ENCODE measurements around the gene MT3.

DNA sequence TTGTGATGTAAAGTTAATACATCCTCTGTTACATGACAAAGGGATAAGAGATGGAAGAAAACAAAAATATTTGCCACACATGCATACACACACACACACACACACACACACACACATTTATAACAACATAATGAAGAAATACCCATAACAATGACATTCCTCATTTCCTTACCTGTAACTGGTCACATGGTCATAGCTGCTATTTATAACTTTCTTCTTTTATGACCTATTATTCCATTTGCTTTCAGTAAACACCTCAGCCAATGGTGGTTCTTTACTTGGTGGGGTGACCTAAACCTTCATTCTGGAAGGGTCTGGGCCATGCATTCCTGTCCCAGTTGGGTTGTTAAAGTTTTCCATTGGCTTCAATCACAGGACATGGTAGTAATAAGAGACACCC lies 24.4 kb downstream of the MT3 start:
- TF ChIP-seq, protein P1, sequence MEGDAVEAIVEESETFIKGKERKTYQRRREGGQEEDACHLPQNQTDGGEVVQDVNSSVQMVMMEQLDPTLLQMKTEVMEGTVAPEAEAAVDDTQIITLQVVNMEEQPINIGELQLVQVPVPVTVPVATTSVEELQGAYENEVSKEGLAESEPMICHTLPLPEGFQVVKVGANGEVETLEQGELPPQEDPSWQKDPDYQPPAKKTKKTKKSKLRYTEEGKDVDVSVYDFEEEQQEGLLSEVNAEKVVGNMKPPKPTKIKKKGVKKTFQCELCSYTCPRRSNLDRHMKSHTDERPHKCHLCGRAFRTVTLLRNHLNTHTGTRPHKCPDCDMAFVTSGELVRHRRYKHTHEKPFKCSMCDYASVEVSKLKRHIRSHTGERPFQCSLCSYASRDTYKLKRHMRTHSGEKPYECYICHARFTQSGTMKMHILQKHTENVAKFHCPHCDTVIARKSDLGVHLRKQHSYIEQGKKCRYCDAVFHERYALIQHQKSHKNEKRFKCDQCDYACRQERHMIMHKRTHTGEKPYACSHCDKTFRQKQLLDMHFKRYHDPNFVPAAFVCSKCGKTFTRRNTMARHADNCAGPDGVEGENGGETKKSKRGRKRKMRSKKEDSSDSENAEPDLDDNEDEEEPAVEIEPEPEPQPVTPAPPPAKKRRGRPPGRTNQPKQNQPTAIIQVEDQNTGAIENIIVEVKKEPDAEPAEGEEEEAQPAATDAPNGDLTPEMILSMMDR (IDR thresholded peaks at IDR 0.05) = no peak
- TF ChIP-seq POLR2AphosphoS5 (IDR thresholded peaks at IDR 0.05) (no peak), POLR2A (IDR thresholded peaks at IDR 0.05) (no peak)

Data from suprapubic skin (tissue), 4 donors.